Right lobe of liver (tissue), 4 donors: Measurements from ENCODE around the gene CACNA2D2.

ENCODE experiments used
- CTCF ChIP-seq, 4 donors: fragments of 200-600 bp in 3 of 4; fragments of 450-650 bp in 1 of 4; IDR thresholded peaks; one replicate each; pipeline versions ENCODE4 v1.5.1 to v1.8.0; 2016 to 2022; ENCODE audit warnings: antibody characterized with exemption in 4 of 4, mild to moderate bottlenecking in 2 of 4
- POLR2A ChIP-seq: fragments of 450-650 bp; IDR thresholded peaks from one replicate; pipeline ENCODE4 v1.6.1; 2017; ENCODE audit warnings: antibody characterized with exemption, mild to moderate bottlenecking
- donor health status: DM: no; HTN: no; CAD: no.
- donor health status: DM: no; HTN: no; CAD: no.
- donor health status: DM: no; HTN: yes; CAD: no.

GRCh38 chr3:50406487-50406886 lies 96.9 kb downstream of the CACNA2D2 start:
- TF ChIP-seq CTCF (IDR thresholded peaks at IDR 0.05) (no peak), POLR2A (no peak)
